WERI-Rb-1 (cell line): ENCODE results near the gene PPARD.
A peak's percentile ranks its signal among the peaks of the same experiment; 100 is the strongest.

ENCODE experiments used
- DNase-seq: peaks from one replicate; pipeline ENCODE4 v3.0.0-alpha.2; 2020
- H3K27ac ChIP-seq: fragments of 250-450 bp; sonication (Bioruptor Pico); 2 replicates; pipeline ENCODE4 v1.5.1; 2020; ENCODE audit warnings: mild to moderate bottlenecking, moderate library complexity
- H3K27me3 ChIP-seq: fragments of 250-450 bp; sonication (Bioruptor Pico); 2 replicates; pipeline ENCODE4 v1.5.1; 2021; ENCODE audit warnings: mild to moderate bottlenecking, low read depth, moderate library complexity; ENCODE audit not compliant: insufficient read depth, severe bottlenecking
- H3K36me3 ChIP-seq: fragments of 250-450 bp; sonication (Bioruptor Pico); 2 replicates; pipeline ENCODE4 v1.5.1; 2020; ENCODE audit warnings: mild to moderate bottlenecking, moderate library complexity
- H3K4me3 ChIP-seq: 2 replicates; pipeline ENCODE4 v1.5.1; 2011; ENCODE audit warnings: low read depth, mild to moderate bottlenecking, control low read depth, low read length
- H3K9me3 ChIP-seq: fragments of 250-450 bp; sonication (Bioruptor Pico); 2 replicates; pipeline ENCODE4 v1.5.1; 2021; ENCODE audit warnings: mild to moderate bottlenecking, moderate library complexity; ENCODE audit not compliant: severe bottlenecking
- CTCF ChIP-seq: IDR thresholded peaks from 2 replicates; pipeline ENCODE4 v1.5.1; 2011; ENCODE audit warnings: low read depth, mild to moderate bottlenecking, control low read depth, inconsistent platforms, low read length

PPARD gene

GRCh38 chr6:35457907-35458306, 115.5 kb downstream of the PPARD start:
- Histone ChIP-seq H3K36me3 (peaks cover 81% of the 10 kb centered on the region), H3K27me3 (no peaks in the 10 kb centered on the region), H3K27ac (peak overlapping the region; percentile 29), H3K9me3 (no peaks in the 10 kb centered on the region), H3K4me3 (no peak overlapping the region)
- no peak for DNase-seq
- TF ChIP-seq CTCF = peak; percentile 10; the same call in 1 of the 2 replicates

- DNase-seq = no peak
- H3K4me3 ChIP-seq = no peak overlapping the region
- no peaks in the 10 kb centered on the region for H3K27me3 ChIP-seq
- peaks cover 93% of the 10 kb centered on the region for H3K36me3 ChIP-seq
- no peaks in the 10 kb centered on the region for H3K9me3 ChIP-seq
- TF ChIP-seq CTCF = no peak
- peak overlapping the region; percentile 8 for H3K27ac ChIP-seq
These were observed 118.9 kb downstream of the PPARD start for GRCh38 chr6:35461270-35461669.

- H3K36me3 ChIP-seq = peaks cover 84% of the 10 kb centered on the region
- H3K27me3 ChIP-seq = no peaks in the 10 kb centered on the region
- TF ChIP-seq CTCF = no peak
- H3K9me3 ChIP-seq = no peaks in the 10 kb centered on the region
- no peak for DNase-seq
- H3K27ac ChIP-seq = no peak overlapping the region
- H3K4me3 ChIP-seq = no peak overlapping the region
These were observed 120.9 kb downstream of the PPARD start for GRCh38 chr6:35463292-35463691.

GRCh38 chr6:35465646-35466045, 123.3 kb downstream of the PPARD start:
- Histone ChIP-seq H3K27ac (no peak overlapping the region), H3K9me3 (no peaks in the 10 kb centered on the region), H3K4me3 (no peak overlapping the region), H3K36me3 (peaks cover 84% of the 10 kb centered on the region), H3K27me3 (no peaks in the 10 kb centered on the region)
- DNase-seq = no peak
- TF ChIP-seq CTCF = no peak

- Histone ChIP-seq H3K27ac (peak within 1 kb of the TSS; percentile 91), H3K27me3 (no peaks in the 10 kb centered on the region), H3K4me3 (peak within 1 kb of the TSS; percentile 86), H3K9me3 (no peaks in the 10 kb centered on the region), H3K36me3 (peaks cover 84% of the 10 kb centered on the region)
- TF ChIP-seq CTCF = peak; percentile 99
- peak; percentile 99 for DNase-seq
These were observed 126.0 kb downstream of the PPARD start, which contains the start of gene RPL10A for GRCh38 chr6:35468181-35468979. TSS of gene RPL10A (plus strand) at chr6:35468401. CDS start at chr6:35468435, 34 bp downstream.
